HCT116 (cell line): ENCODE measurements around the gene TRPM1.

ENCODE experiments used
- CBX3 ChIP-seq: IDR thresholded peaks from 2 replicates; pipeline ENCODE4 v1.6.1; 2012; ENCODE audit warnings: low read depth
- ELF1 ChIP-seq: IDR thresholded peaks from 2 replicates; pipeline ENCODE4 v1.6.1; 2012; ENCODE audit warnings: low read depth, borderline replicate concordance
- FOSL1 ChIP-seq: IDR thresholded peaks from 2 replicates; pipeline ENCODE4 v1.6.1; 2012; ENCODE audit warnings: low read depth
- MAX ChIP-seq: IDR thresholded peaks from 2 replicates; pipeline ENCODE4 v1.6.1; 2012
- POLR2A ChIP-seq: IDR thresholded peaks from 2 replicates; pipeline ENCODE4 v1.7.0; 2011; ENCODE audit warnings: borderline replicate concordance; ENCODE audit not compliant: insufficient read depth, insufficient read length; ENCODE audit errors: extremely low read depth
- POLR2AphosphoS5 ChIP-seq: IDR thresholded peaks from 2 replicates; pipeline ENCODE4 v1.6.1; 2011; ENCODE audit warnings: mild to moderate bottlenecking, low read depth, low read length, moderate library complexity
- SRF ChIP-seq: IDR thresholded peaks from 2 replicates; pipeline ENCODE4 v1.6.1; 2012; ENCODE audit warnings: low read depth
- ZNF274 ChIP-seq: fragments of 200-500 bp; sonication (Bioruptor generic); IDR thresholded peaks from 2 replicates; pipeline ENCODE4 v1.6.1; 2014; ENCODE audit warnings: mild to moderate bottlenecking, low read depth, low read length, inconsistent platforms
- TF ChIP-seq, protein P1 (sequence below), 3 experiments: fragments of 200-600 bp in 1 of 3; sonication (generic) in 1 of 3; IDR thresholded peaks in 2 of 3; conservative IDR thresholded peaks in 1 of 3; 2 replicates each; pipeline ENCODE4 v1.5.1; 2012 to 2017; ENCODE audit warnings: low read depth in 2 of 3, low read length in 2 of 3, antibody characterized with exemption in 1 of 3, borderline replicate concordance in 1 of 3, control low read depth in 1 of 3, mild to moderate bottlenecking in 1 of 3, mixed read lengths in 1 of 3, mixed run types in 1 of 3, moderate library complexity in 1 of 3; ENCODE audit not compliant: insufficient read depth in 1 of 3

GRCh38 chr15:30969724-30970123 is 131.8 kb downstream of the TRPM1 start:
- TF ChIP-seq, protein P1, sequence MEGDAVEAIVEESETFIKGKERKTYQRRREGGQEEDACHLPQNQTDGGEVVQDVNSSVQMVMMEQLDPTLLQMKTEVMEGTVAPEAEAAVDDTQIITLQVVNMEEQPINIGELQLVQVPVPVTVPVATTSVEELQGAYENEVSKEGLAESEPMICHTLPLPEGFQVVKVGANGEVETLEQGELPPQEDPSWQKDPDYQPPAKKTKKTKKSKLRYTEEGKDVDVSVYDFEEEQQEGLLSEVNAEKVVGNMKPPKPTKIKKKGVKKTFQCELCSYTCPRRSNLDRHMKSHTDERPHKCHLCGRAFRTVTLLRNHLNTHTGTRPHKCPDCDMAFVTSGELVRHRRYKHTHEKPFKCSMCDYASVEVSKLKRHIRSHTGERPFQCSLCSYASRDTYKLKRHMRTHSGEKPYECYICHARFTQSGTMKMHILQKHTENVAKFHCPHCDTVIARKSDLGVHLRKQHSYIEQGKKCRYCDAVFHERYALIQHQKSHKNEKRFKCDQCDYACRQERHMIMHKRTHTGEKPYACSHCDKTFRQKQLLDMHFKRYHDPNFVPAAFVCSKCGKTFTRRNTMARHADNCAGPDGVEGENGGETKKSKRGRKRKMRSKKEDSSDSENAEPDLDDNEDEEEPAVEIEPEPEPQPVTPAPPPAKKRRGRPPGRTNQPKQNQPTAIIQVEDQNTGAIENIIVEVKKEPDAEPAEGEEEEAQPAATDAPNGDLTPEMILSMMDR (IDR thresholded peaks at IDR 0.05 in 2 of 3, conservative IDR thresholded peaks at IDR 0.05 in 1 of 3; ENCODE audit: borderline replicate concordance in 1 of 3, insufficient read depth in 1 of 3, low read depth in 2 of 3, low read length in 2 of 3) = no peak
- TF ChIP-seq ZNF274 (no peak), FOSL1 (no peak), CBX3 (no peak), POLR2AphosphoS5 (no peak), SRF (no peak), POLR2A (no peak), MAX (no peak), ELF1 (no peak)
